Measurements from ENCODE around the gene RAD1.

- TF ChIP-seq ATF3 (CRISPR knock-in tag; conservative IDR thresholded peaks at IDR 0.05), result no peak
- TF ChIP-seq ZNF121 (CRISPR knock-in tag; IDR thresholded peaks at IDR 0.05), result no peak
- TF ChIP-seq ZNF232 (CRISPR knock-in tag; IDR thresholded peaks at IDR 0.05), result no peak
- TF ChIP-seq, protein P1, sequence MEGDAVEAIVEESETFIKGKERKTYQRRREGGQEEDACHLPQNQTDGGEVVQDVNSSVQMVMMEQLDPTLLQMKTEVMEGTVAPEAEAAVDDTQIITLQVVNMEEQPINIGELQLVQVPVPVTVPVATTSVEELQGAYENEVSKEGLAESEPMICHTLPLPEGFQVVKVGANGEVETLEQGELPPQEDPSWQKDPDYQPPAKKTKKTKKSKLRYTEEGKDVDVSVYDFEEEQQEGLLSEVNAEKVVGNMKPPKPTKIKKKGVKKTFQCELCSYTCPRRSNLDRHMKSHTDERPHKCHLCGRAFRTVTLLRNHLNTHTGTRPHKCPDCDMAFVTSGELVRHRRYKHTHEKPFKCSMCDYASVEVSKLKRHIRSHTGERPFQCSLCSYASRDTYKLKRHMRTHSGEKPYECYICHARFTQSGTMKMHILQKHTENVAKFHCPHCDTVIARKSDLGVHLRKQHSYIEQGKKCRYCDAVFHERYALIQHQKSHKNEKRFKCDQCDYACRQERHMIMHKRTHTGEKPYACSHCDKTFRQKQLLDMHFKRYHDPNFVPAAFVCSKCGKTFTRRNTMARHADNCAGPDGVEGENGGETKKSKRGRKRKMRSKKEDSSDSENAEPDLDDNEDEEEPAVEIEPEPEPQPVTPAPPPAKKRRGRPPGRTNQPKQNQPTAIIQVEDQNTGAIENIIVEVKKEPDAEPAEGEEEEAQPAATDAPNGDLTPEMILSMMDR (IDR thresholded peaks at IDR 0.05), result no peak
- TF ChIP-seq SMAD4 (CRISPR knock-in tag; IDR thresholded peaks at IDR 0.05), result no peak
- TF ChIP-seq FOXK1 (CRISPR knock-in tag; IDR thresholded peaks at IDR 0.05), result no peak
- no peak for TF ChIP-seq CREB1 (CRISPR knock-in tag; IDR thresholded peaks at IDR 0.05)
- no peak for TF ChIP-seq CBFB (CRISPR knock-in tag; IDR thresholded peaks at IDR 0.05; ENCODE audit: low read depth)
- TF ChIP-seq ZBTB21 (CRISPR knock-in tag; IDR thresholded peaks at IDR 0.05; ENCODE audit: borderline replicate concordance), result no peak
- TF ChIP-seq, protein P2, sequence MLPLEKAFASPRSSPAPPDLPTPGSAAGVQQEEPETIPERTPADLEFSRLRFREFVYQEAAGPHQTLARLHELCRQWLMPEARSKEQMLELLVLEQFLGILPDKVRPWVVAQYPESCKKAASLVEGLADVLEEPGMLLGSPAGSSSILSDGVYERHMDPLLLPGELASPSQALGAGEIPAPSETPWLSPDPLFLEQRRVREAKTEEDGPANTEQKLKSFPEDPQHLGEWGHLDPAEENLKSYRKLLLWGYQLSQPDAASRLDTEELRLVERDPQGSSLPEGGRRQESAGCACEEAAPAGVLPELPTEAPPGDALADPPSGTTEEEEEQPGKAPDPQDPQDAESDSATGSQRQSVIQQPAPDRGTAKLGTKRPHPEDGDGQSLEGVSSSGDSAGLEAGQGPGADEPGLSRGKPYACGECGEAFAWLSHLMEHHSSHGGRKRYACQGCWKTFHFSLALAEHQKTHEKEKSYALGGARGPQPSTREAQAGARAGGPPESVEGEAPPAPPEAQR (CRISPR knock-in tag; IDR thresholded peaks at IDR 0.05), result no peak
- TF ChIP-seq, protein P3, sequence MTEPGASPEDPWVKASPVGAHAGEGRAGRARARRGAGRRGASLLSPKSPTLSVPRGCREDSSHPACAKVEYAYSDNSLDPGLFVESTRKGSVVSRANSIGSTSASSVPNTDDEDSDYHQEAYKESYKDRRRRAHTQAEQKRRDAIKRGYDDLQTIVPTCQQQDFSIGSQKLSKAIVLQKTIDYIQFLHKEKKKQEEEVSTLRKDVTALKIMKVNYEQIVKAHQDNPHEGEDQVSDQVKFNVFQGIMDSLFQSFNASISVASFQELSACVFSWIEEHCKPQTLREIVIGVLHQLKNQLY (CRISPR knock-in tag; IDR thresholded peaks at IDR 0.05), result no peak
- TF ChIP-seq, protein P4, sequence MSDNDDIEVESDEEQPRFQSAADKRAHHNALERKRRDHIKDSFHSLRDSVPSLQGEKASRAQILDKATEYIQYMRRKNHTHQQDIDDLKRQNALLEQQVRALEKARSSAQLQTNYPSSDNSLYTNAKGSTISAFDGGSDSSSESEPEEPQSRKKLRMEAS (CRISPR knock-in tag; IDR thresholded peaks at IDR 0.05), result no peak
- TF ChIP-seq NFYB (CRISPR knock-in tag; conservative IDR thresholded peaks at IDR 0.05; ENCODE audit: low read depth), result no peak
Observed at GRCh38 chr5:34929134-34929719, 13.9 kb upstream of the RAD1 start, which contains the start of gene DNAJC21.
